H1 (cell line): ENCODE data around the gene PLEKHA1. TPM values are rescaled to one million over a fixed set of nuclear protein-coding genes. Genes with fewer than 3 reads are reported as not detected.

Experiments used
- CTCF ChIA-PET: fragments of 300-600 bp; sonication (Branson Sonifier 250); formaldehyde crosslinking; loops from one replicate; lab custom pipeline; 2021; ENCODE audit not compliant: partially characterized antibody; lab: Charles Lee
- POLR2A ChIA-PET: fragments of 300-600 bp; sonication (Branson Sonifier 250); formaldehyde crosslinking; loops from one replicate; lab custom pipeline; 2021; ENCODE audit warnings: inconsistent platforms; ENCODE audit not compliant: partially characterized antibody; lab: Charles Lee
- DNase-seq, 2 experiments: peaks; one replicate each; pipeline versions ENCODE4 v3.0.0 to v3.0.0-alpha.2; 2010 to 2022; ENCODE audit warnings: low spot score in 2 of 2, low read depth in 1 of 2, mixed read lengths in 1 of 2
- FAIRE-seq: peaks from 2 replicates; lab custom pipeline; 2011; peaks lifted over from hg19 to GRCh38; lab: Jason Lieb, UNC
- H2AFZ ChIP-seq: 2 replicates; pipeline ENCODE4 v1.8.1; 2012; ENCODE audit warnings: low read length, inconsistent platforms
- H2AK5ac ChIP-seq: 2 replicates; pipeline ENCODE4 v1.6.1; 2013; ENCODE audit warnings: low read depth, low read length
- H2BK120ac ChIP-seq: replicated peaks from 2 replicates; pipeline ENCODE3; 2013; ENCODE audit warnings: low read depth, low read length, inconsistent platforms
- H2BK12ac ChIP-seq: 2 replicates; pipeline ENCODE4 v1.6.1; 2013; ENCODE audit warnings: low read depth, low read length
- H2BK15ac ChIP-seq: 2 replicates; pipeline ENCODE4 v1.6.1; 2013; ENCODE audit warnings: low read length
- H2BK20ac ChIP-seq: 2 replicates; pipeline ENCODE4 v1.6.1; 2013; ENCODE audit warnings: low read length
- H2BK5ac ChIP-seq: 2 replicates; pipeline ENCODE4 v1.6.1; 2013; ENCODE audit warnings: low read depth, low read length
- H3K14ac ChIP-seq: 2 replicates; pipeline ENCODE4 v1.6.1; 2013; ENCODE audit warnings: inconsistent platforms; ENCODE audit not compliant: insufficient read length
- H3K18ac ChIP-seq: 2 replicates; pipeline ENCODE4 v1.6.1; 2013; ENCODE audit warnings: low read length; ENCODE audit errors: extremely low read depth
- H3K23ac ChIP-seq: 2 replicates; pipeline ENCODE4 v1.6.1; 2013; ENCODE audit warnings: inconsistent platforms; ENCODE audit not compliant: insufficient read length
- H3K23me2 ChIP-seq: 2 replicates; pipeline ENCODE4 v1.6.1; 2013; ENCODE audit warnings: low read depth, low read length
- H3K27ac ChIP-seq: 2 replicates; pipeline ENCODE4 v1.6.1; 2011; ENCODE audit warnings: low read depth, low read length, inconsistent platforms
- H3K27me3 ChIP-seq, 4 experiments: replicated peaks in 1 of 4; 1 replicate in 1 of 4; 2 replicates in 3 of 4; pipeline versions ENCODE4 v1.6.1 to v1.8.1; 2011 to 2013; ENCODE audit warnings: low read length in 3 of 4, mild to moderate bottlenecking in 3 of 4, inconsistent platforms in 2 of 4, mixed read lengths in 2 of 4, moderate library complexity in 1 of 4; ENCODE audit not compliant: control insufficient read depth in 3 of 4, insufficient read depth in 3 of 4; ENCODE audit errors: extremely low read depth in 1 of 4
- H3K36me3 ChIP-seq, 4 experiments: 2 replicates each; pipeline versions ENCODE4 v1.6.1 to v1.8.1; 2011 to 2013; ENCODE audit warnings: mild to moderate bottlenecking in 4 of 4, low read length in 3 of 4, moderate library complexity in 2 of 4, control low read depth in 1 of 4, inconsistent platforms in 1 of 4; ENCODE audit not compliant: insufficient read depth in 4 of 4, control insufficient read depth in 2 of 4
- H3K4ac ChIP-seq: replicated peaks from 2 replicates; pipeline ENCODE3; 2013; ENCODE audit warnings: low read length, low read depth, mixed read lengths, inconsistent platforms; ENCODE audit not compliant: insufficient read length
- H3K4me1 ChIP-seq, 4 experiments: replicated peaks in 1 of 4; 1 replicate in 1 of 4; 2 replicates in 3 of 4; pipeline versions ENCODE4 v1.6.1 to v1.8.1; 2011 to 2013; ENCODE audit warnings: low read length in 3 of 4, inconsistent platforms in 2 of 4, mixed read lengths in 1 of 4; ENCODE audit not compliant: insufficient read depth in 4 of 4, control insufficient read depth in 3 of 4
- H3K4me2 ChIP-seq, 2 experiments: 2 replicates each; pipeline versions ENCODE4 v1.6.1 to v1.8.1; 2011 to 2013; ENCODE audit warnings: low read depth in 2 of 2, low read length in 2 of 2, control low read depth in 1 of 2, inconsistent platforms in 1 of 2, mild to moderate bottlenecking in 1 of 2; ENCODE audit not compliant: insufficient read depth in 1 of 2
- H3K4me3 ChIP-seq, 4 experiments: fragments of 200-600, 300-600 bp in 1 of 4; sonication (generic), shearing (Covaris generic), sonication (Bioruptor Twin) in 1 of 4; 2 replicates each; pipeline versions ENCODE4 v1.5.1 to v1.8.1; 2011 to 2016; ENCODE audit warnings: low read length in 4 of 4, low read depth in 3 of 4, control low read depth in 2 of 4, inconsistent platforms in 2 of 4, mild to moderate bottlenecking in 2 of 4, mixed read lengths in 1 of 4, moderate library complexity in 1 of 4; ENCODE audit not compliant: insufficient read depth in 2 of 4; ENCODE audit errors: extremely low read depth in 1 of 4
- H3K56ac ChIP-seq: replicated peaks from 2 replicates; pipeline ENCODE3; 2013; ENCODE audit warnings: low read depth, mild to moderate bottlenecking, mixed read lengths, low read length, inconsistent platforms; ENCODE audit not compliant: insufficient read length
- H3K79me1 ChIP-seq: 2 replicates; pipeline ENCODE4 v1.6.1; 2013; ENCODE audit warnings: low read depth, low read length, control low read depth
- H3K79me2 ChIP-seq, 2 experiments: 2 replicates each; pipeline versions ENCODE4 v1.6.1 to v1.8.1; 2012 to 2013; ENCODE audit warnings: low read length in 2 of 2, mild to moderate bottlenecking in 2 of 2, inconsistent platforms in 1 of 2; ENCODE audit not compliant: insufficient read depth in 2 of 2, control insufficient read depth in 1 of 2
- H3K9ac ChIP-seq, 4 experiments: replicated peaks in 1 of 4; 1 replicate in 1 of 4; 2 replicates in 3 of 4; pipeline versions ENCODE4 v1.6.1 to v1.8.1; 2011 to 2013; ENCODE audit warnings: low read depth in 3 of 4, low read length in 3 of 4, control low read depth in 2 of 4, mild to moderate bottlenecking in 2 of 4, moderate library complexity in 2 of 4, inconsistent platforms in 1 of 4; ENCODE audit errors: extremely low read depth in 1 of 4
- H3K9me3 ChIP-seq, 2 experiments: 2 replicates each; pipeline versions ENCODE4 v1.6.1 to v1.8.1; 2012 to 2013; ENCODE audit warnings: mild to moderate bottlenecking in 2 of 2, moderate library complexity in 2 of 2, control low read depth in 1 of 2, inconsistent platforms in 1 of 2, low read depth in 1 of 2, low read length in 1 of 2, mixed read lengths in 1 of 2; ENCODE audit not compliant: insufficient read depth in 2 of 2
- H4K20me1 ChIP-seq, 2 experiments: replicated peaks in 1 of 2; 2 replicates each; pipeline versions ENCODE3 to v1.8.1; 2011 to 2013; ENCODE audit warnings: inconsistent platforms in 2 of 2, low read length in 2 of 2, mild to moderate bottlenecking in 1 of 2; ENCODE audit not compliant: insufficient read depth in 2 of 2, control insufficient read depth in 1 of 2
- H4K5ac ChIP-seq: 2 replicates; pipeline ENCODE4 v1.6.1; 2013; ENCODE audit warnings: low read length, low read depth, mixed read lengths, inconsistent platforms; ENCODE audit not compliant: insufficient read length
- H4K8ac ChIP-seq: 2 replicates; pipeline ENCODE4 v1.8.0; 2013; ENCODE audit warnings: mild to moderate bottlenecking, moderate library complexity, low read length, inconsistent platforms; ENCODE audit not compliant: insufficient read depth; ENCODE audit errors: extremely low read depth
- H4K91ac ChIP-seq: replicated peaks from 2 replicates; pipeline ENCODE3; 2013; ENCODE audit warnings: low read length, mixed read lengths, inconsistent platforms; ENCODE audit not compliant: insufficient read length
- JUND ChIP-seq: IDR thresholded peaks from 2 replicates; pipeline ENCODE4 v1.6.1; 2011; ENCODE audit warnings: mild to moderate bottlenecking, improper control_type of control experiment, low read length
- MAFK ChIP-seq: IDR thresholded peaks from 2 replicates; pipeline ENCODE4 v1.6.1; 2012; ENCODE audit warnings: low read depth, mild to moderate bottlenecking, improper control_type of control experiment, low read length
- whole genome bisulfite sequencing, 2 experiments: shearing (Covaris generic) in 1 of 2; methylation state at CpG; one replicate each; pipeline versions ENCODE4 v1.1.6 to v1.1.7; 2013 to 2015; ENCODE audit warnings: low lambda C conversion rate in 2 of 2, mixed read lengths in 2 of 2, inconsistent platforms in 1 of 2, low coverage in 1 of 2, missing lambda C conversion rate in 1 of 2; ENCODE audit not compliant: insufficient replicate concordance in 2 of 2, insufficient coverage in 1 of 2, insufficient read length in 1 of 2; ENCODE audit errors: extremely low coverage in 1 of 2, missing lambda C conversion rate in 1 of 2; 5-methylcytosine and 5-hydroxymethylcytosine counted together
- polyA plus RNA-seq, 7 experiments: library from polyadenylated mRNA; depleted of rRNA in 3 of 7; stranded (reverse) in 5 of 7; unstranded in 2 of 7; fragments of >200 nt in 5 of 7; fragments of 200-250 nt in 2 of 7; gene quantifications; 1 replicate in 5 of 7; 2 replicates in 1 of 7; 4 replicates in 1 of 7; pipeline versions ENCODE4 v1.2.1 to v1.2.3, GENCODE V29; 2011 to 2013; ENCODE audit warnings: missing spikeins in 2 of 7, mixed read lengths in 2 of 7
- total RNA-seq: library from RNA; stranded (reverse); fragmentation: NEBNext Ultra II Directional; extraction: Animal tissue kit (Norgen Biotek cat#: 25700); gene quantifications from 2 replicates; pipeline ENCODE4 v1.2.1, GENCODE V29; 2021

Gene PLEKHA1
- total and polyA plus RNA-seq, 2 of the 8 experiments (the other 6 are each of a cell fraction or from before 2014, with no cell fraction given), result 15.6 to 39.7 TPM

DNA sequence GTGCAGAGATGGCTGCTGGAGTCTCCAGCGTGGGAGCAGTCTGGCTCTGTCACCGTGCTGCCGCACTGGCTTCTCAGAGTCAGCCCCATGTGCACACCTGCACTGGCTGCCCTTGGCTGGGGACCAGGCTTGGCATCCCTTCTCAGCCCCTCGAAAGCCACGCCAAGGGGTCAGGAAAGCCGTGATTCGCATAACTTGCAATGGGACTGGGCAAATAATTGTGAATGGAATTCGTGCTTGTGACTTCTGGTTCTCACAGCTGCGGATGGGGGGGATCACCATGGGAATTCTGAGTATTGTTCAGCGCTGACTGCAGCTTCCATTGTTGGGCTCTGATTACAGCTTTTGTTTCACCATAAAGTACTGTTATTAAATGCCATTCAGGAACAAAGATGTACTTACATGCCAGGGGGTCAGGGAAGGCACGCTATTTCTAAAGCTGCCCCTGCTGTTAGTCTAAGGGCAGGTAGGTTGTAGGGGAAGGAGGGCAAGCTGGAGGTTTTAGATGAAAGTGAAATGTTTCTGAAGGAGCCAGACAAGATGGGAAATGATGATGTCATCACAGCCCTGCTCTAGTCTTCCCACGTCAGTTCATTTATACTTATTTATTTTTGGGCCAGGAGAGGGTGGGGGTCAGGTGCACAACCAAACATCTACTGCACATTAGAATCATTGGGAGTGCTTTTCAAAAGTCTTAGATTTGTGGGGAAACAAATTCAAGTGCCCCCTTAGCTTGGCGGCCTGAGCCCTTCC, 5.8 kb upstream of the PLEKHA1 start:
- Histone ChIP-seq H3K4ac (no peak overlapping the region), H3K4me2 (no peak overlapping the region; a peak in 1 of 4 replicates), H2AFZ (no peak overlapping the region), H3K18ac (no peak overlapping the region), H3K9ac (no peak overlapping the region), H2BK120ac (no peak overlapping the region), H2BK15ac (no peak overlapping the region), H4K20me1 (no peaks in the 10 kb centered on the region), H3K23me2 (peaks cover 2% of the 10 kb centered on the region; the same call in 1 of the 2 replicates), H4K8ac (no peak overlapping the region), H3K9me3 (0 out of 4 replicates have a peak, but pooled peaks cover 0 to 4% of the 10 kb centered on the region in 2 experiments), H2BK5ac (no peak overlapping the region), H3K14ac (no peak overlapping the region), H3K27me3 (peaks cover 0 to 8% (median 4%) of the 10 kb centered on the region in 4 experiments; a peak in 3 of 7 replicates), H2BK12ac (no peak overlapping the region; the same call in 1 of the 2 replicates), H3K4me1 (peaks cover 0 to 5% (median 2%) of the 10 kb centered on the region in 4 experiments; a peak in 4 of 7 replicates), H3K4me3 (no peak overlapping the region), H3K79me1 (no peaks in the 10 kb centered on the region), H3K27ac (no peak overlapping the region), H3K23ac (no peak overlapping the region), H4K5ac (no peak overlapping the region), H4K91ac (no peak overlapping the region), H2AK5ac (no peak overlapping the region), H3K56ac (no peak overlapping the region), H3K36me3 (no peaks in the 10 kb centered on the region), H3K79me2 (no peaks in the 10 kb centered on the region), H2BK20ac (no peak overlapping the region)
- no peak for FAIRE-seq
- ChIA-PET CTCF (interaction anchor here (0.6 to 2.2 kb wide), 7 partner anchors 18 to 1181 kb away, joined by 3 to 6 read pairs (median 4); no protein-coding TSS in a partner anchor), POLR2A (no interaction called here)
- no peak for DNase-seq
- TF ChIP-seq MAFK, result no peak
- peak; percentile 41; the same call in 1 of the 2 replicates for TF ChIP-seq JUND
- 75% methylated on average over 13 of the region's 13 CpGs; no CpG with 5 or more reads in 1 of the 2 experiments for WGBS, 2 experiments
